HG02763 (cell line): ENCODE measurements around the gene EPAS1.

Experiments used
- ATAC-seq: cut with Tn5 transposase; IDR thresholded peaks from one replicate; pipeline ENCODE4 v1.9.1; 2021; ENCODE audit warnings: mild to moderate bottlenecking, moderate library complexity; ENCODE audit not compliant: unreplicated experiment

Gene EPAS1

GRCh38 chr2:46299365-46300263 lies 2.4 kb downstream of the EPAS1 start:
- ATAC-seq: no peak

- ATAC-seq: no peak
Measured at GRCh38 chr2:46300406-46300832, 3.2 kb downstream of the EPAS1 start.

GRCh38 chr2:46302005-46302695 lies 4.9 kb downstream of the EPAS1 start:
- no peak for ATAC-seq

GRCh38 chr2:46303233-46303632 lies 6.0 kb downstream of the EPAS1 start:
- no peak for ATAC-seq

GRCh38 chr2:46303822-46304221 lies 6.6 kb downstream of the EPAS1 start:
- no peak for ATAC-seq

GRCh38 chr2:46304635-46305034 lies 7.4 kb downstream of the EPAS1 start:
- no peak for ATAC-seq

- no peak for ATAC-seq
Measured at GRCh38 chr2:46305187-46305586, 8.0 kb downstream of the EPAS1 start.

- no peak for ATAC-seq
Measured at GRCh38 chr2:46305767-46306166, 8.6 kb downstream of the EPAS1 start.

GRCh38 chr2:46306330-46306751 lies 9.1 kb downstream of the EPAS1 start:
- ATAC-seq: no peak

- ATAC-seq: no peak
Measured at GRCh38 chr2:46306988-46307655, 9.9 kb downstream of the EPAS1 start.

GRCh38 chr2:46308081-46308480 lies 10.9 kb downstream of the EPAS1 start:
- no peak for ATAC-seq

GRCh38 chr2:46308629-46309028 lies 11.4 kb downstream of the EPAS1 start:
- ATAC-seq: no peak

- ATAC-seq: no peak
Measured at GRCh38 chr2:46309052-46309953, 12.1 kb downstream of the EPAS1 start.

- no peak for ATAC-seq
Measured at GRCh38 chr2:46310446-46310845, 13.2 kb downstream of the EPAS1 start.

GRCh38 chr2:46311651-46312223 lies 14.5 kb downstream of the EPAS1 start:
- ATAC-seq: no peak

GRCh38 chr2:46313063-46313462 lies 15.9 kb downstream of the EPAS1 start:
- ATAC-seq: no peak

- no peak for ATAC-seq
Measured at GRCh38 chr2:46314065-46314835, 17.0 kb downstream of the EPAS1 start.

GRCh38 chr2:46315103-46315890 lies 18.1 kb downstream of the EPAS1 start:
- ATAC-seq: no peak

- ATAC-seq: no peak
Measured at GRCh38 chr2:46317094-46317486, 19.9 kb downstream of the EPAS1 start.
